HuH-7 (cell line): ENCODE data around the gene HPSE2.

Experiments
- DNase-seq: peaks from one replicate; pipeline ENCODE4 v3.0.0; 2011; ENCODE audit warnings: low spot score

The HPSE2 gene

GRCh38 chr10:98461500-98461842 lies 774.2 kb downstream of the HPSE2 start:
- no peak for DNase-seq

DNA sequence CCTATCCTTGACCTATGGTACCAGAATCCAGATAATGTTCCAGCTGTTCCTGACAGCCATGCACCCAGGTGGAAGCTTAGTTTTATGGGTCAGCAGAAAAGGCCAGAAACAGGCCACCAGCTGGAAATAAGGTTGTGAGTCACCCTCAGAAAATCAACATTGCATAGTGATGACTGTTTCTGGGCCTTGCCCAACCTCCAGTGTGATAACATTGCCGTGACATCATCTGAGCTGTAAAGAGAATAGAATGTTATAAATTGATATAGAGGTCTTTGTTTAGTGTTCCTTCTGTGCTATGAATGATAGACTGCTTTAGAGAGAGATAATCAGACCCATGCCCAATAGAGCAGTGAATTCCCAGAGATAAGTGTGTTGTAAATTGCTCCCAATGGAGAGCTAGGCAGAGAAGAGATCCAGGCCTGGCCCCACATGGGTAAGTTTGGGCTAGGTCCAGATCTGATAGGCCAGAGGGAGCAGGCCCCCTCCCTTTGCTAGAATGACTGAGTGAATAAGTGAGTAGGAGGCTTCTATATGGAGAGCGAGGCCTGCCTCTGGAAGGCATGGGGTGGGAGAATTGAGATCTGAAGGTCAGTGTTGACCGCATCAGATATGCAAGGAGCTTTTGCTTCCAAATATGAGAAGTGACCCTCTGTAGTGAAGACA lies 774.7 kb downstream of the HPSE2 start:
- peak; percentile 58 for DNase-seq

DNA sequence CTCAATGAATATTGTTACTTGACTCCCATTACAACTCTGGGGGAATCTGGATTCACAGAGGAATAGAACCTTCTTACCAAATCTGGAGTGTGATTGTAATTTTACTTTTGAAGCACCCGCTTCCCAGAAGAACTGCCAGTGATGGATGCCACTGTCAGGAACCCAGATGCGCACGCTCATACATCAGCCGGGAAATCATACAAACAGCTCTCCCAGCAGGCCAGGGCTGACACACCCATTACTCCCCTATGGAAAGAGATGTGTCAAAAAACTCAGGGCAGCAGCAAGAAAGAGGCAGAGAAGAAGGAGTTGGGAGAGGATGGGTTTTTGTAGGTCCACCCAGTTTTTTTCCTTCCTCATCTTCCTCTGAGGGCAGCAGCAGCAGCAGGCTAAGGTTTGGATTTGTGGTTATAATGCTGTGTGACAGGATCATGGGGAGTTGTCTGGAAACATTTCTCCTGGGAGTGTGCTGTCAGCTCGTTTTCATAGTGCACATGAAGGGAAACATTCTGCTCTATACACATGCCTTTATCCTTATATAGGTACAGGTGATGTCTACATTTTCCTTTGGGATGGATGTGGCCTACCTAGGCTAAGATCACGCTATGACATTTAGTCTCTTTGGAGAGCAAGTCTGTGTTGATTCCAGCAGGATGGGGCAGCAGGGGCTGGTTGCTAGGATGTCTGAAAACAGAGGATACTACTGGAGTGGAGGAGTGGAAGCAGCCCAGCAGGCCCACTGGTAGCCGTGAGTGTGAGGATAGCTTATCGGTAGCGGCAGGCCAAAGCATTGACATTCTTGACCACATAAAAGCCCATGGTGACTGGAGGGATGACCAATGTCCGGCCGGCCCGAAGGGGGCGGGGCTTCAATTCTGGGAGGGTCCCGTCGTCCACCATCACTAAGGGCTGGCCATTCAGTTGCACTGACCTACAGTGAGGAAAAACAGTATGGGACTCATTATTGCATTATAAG lies 776.6 kb downstream of the HPSE2 start:
- DNase-seq: no peak

DNA sequence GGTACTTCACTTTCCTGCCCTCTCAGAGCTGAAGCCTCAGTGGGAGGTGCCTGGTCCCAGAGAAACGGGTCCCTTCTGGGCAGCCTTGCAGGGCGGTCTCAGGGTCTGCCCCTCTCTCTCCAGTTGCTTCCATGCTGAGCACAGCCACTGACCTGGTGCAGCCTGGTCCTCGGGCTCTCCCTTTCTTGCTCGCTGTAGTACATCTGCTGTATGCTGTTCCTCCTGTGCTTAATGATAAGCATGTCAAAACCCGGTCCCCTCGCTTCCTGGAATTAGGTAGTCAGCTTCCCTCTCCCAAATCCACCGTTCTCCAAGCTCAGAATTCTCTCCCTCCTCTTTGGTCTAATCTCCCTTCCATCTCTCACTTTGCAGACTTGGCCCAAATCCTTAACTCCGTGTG lies 777.9 kb downstream of the HPSE2 start:
- no peak for DNase-seq

- no peak for DNase-seq
These were observed 778.8 kb downstream of the HPSE2 start for GRCh38 chr10:98456686-98457482.

DNA sequence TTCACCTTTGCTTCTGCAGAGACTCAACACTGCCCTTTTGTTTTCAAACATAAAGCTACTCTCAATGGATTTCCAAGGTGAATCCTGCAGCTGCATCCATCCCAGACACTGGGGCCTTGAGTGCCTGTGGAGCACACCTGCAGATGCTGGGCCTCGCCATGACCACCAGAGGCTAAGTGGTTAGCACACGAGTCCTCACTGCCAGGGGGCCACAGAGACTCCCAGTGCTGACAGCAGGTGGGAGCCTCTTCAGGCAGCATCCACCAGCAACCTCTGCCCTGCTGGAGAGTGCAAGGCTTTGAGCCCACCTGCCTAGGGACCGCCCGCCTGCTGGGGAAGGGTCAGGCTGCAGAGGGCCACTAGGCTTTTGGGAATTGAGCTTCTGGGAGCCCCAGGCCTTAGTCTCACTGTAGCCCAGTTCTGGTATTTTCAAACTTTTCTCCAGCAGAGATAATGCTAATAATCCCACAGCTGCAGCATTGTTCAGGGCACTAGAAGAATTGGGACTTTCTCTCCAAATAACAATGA lies 779.5 kb downstream of the HPSE2 start:
- DNase-seq: no peak

- no peak for DNase-seq
These were observed 781.9 kb downstream of the HPSE2 start for GRCh38 chr10:98453729-98454128.

DNA sequence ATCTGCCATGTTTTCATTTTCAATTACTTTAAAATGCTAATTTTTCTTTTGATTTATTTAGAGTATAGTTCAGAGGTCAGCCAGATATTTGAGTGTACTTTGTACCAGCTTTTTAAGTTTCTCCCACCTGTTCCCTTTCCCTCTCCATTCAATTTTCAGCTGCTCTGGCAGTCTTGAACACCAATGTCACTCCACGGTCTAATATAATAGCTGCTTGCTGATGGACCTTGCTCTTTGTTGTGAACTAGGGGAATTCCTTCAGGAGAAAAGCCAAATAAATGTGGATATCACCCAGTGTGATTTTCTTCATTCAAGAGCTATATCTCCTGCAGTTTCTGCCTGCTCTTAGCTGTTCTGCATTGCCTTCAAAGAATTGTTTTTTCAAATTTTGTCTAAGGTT lies 785.0 kb downstream of the HPSE2 start:
- peak; percentile 29 for DNase-seq

- DNase-seq: no peak
These were observed 786.4 kb downstream of the HPSE2 start for GRCh38 chr10:98449287-98449686.

DNA sequence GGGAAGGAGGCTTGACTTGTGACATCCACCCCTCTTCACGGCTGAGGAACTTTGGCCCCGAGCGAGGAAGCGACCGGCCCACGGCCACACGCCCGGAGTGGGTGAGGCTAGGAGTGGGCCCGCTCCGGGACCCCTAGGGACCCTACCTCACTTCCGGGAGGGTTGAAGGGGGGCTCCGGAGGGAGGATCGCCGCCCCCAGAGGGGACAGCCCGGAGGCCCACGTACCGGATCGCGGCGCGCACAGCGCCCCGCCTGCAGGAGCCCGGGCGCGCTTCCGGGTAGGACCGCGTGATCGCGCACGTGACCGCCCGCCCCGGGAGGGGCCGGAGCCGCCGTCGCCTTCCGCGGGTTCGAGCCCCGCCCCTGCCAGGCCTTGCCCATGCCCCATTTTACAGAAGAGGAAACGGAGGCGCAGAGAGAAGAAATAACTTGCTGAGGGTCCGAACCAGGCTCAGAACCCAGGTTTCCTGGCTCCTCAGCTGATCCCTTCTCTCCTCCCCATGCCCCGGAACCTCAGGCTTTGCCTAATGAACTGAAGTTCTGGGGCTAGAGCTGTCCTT lies 788.9 kb downstream of the HPSE2 start, which contains the start of gene HPS1:
Gene HPS1 (minus strand): TSS at position 275 of the 561 bp plus-strand sequence. CDS start 3,695 bp downstream, outside the sequence.
- peak; percentile 77 for DNase-seq

DNA sequence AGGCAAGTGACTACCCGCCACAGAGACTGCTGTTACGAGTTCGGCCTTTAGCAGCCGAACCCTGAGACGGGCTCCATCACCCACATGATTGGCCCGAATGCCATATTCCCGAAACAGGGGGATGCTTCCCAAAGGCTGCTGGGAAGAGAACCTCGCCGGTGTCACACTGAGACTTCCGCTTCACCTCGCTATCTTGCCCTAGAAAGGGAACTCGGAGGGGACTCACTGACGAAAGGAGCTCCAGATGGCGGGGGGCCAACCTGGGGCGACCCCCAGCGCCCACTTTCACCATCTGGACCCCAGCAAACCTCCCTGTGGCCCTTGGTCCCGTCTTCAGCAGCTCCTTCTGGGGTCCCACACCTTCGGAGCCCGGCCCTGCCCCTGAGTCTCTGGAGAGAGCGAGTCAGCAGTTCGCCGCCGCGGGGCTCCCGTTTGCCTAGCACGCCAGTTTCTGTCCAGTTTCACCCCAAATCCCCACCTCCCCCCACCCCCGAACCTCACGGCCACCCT lies 789.4 kb downstream of the HPSE2 start:
- peak; percentile 37 for DNase-seq

DNA sequence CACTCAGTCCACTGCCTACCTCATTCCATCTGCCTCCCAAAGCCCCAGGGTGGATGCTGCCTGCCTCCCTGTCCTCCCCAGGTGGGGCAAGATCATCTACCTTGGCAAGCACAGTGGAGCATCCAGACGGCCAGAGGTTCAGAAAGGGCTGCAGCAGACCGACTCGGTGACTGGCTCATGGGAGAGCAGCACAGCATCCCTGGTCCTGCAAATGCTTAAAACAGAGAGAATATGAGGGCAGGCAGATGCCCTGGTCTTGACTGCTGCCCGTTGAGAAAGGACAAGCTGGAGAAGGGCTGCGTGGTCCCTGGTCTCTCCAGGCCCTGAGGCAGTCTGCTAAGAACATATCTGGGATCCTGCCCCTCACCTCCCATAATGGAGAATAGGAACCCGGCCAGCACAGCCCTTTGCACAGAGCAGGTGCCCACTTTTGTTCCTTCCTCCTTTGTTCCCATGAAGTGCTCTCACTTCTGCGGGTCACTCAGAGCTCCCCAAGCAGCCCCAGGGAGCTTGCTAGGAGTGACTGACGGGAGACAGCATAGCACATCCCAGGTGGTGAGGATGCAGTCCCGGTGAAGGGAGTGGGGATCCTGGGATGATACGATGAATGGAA lies 790.3 kb downstream of the HPSE2 start:
- no peak for DNase-seq

DNA sequence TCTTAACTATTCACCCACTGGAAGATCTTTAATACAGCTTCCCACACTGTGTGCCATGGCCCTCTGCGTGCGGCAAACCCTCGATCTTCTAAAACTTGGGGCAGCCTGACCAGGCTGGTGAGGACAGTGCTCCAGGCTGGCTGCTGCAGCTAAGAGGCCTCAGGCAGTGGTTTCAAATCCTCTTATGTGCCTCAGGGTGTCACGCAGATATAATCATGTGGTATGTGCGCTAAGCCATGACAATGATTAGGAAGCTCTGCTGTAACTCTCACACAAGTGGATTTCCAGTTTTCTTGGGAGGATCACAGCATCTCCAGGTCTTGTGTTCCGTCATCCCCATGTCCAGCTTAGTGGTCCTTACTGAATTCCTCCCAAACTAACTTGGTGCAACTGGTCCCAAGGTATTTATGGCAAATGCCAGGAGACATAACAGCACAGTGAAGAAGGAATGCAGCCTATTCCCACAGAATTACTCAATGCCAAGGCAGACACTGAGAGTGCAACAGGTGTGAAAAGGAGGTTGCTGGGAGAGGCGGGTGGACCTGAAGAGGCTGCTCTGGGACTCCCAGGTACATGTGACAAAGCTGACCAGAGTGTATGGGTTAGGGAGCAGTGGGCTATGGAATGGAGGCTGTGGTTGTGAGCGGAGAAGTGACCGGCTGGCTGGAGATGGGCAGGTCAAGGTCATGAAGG lies 791.2 kb downstream of the HPSE2 start:
- DNase-seq: no peak

- DNase-seq: no peak
These were observed 796.9 kb downstream of the HPSE2 start for GRCh38 chr10:98438715-98439114.

GRCh38 chr10:98436704-98437103 lies 798.9 kb downstream of the HPSE2 start:
- DNase-seq: no peak

GRCh38 chr10:98435178-98435577 lies 800.5 kb downstream of the HPSE2 start:
- no peak for DNase-seq

DNA sequence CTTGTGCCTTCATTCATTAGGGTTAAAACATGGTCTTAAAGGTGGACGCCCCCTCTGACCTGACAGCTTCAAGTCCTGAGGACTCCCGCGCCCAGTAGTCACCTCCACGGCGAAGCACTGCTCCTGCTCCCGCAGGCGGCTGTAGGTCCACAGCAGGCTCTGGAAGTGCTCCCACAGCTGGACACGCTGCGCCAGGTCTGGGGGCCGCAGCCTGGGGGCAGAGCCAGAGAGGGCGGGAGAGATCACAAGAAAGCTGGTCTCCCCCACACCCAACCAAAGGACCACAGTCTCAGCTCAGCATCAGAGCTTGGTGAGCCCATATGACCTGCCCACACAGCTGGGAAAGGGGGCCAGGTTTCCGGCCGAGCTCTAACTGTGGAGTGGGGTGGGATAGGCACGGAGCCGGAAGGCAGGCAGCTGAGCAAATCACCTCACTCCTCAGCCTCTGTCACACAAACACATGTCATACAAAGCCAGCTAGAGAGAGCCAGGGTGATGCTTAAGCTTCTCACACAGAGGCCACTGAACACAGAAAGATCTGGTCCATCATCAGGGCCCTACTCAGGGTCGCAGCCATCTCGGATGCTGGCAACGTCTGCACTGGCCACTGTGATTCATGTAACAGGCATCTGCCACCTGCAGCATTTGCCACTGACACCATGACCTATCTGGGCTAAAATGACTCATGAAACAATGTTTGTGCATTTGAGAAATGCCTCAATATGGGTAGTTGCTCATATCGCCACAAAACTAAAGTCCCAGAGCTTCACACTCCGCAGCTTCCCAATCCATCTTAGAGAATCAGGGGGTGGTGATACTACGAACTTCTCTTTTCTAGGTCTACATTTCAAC lies 801.5 kb downstream of the HPSE2 start:
- no peak for DNase-seq

- no peak for DNase-seq
These were observed 802.3 kb downstream of the HPSE2 start for GRCh38 chr10:98433371-98433770.

- DNase-seq: no peak
These were observed 803.3 kb downstream of the HPSE2 start for GRCh38 chr10:98432330-98432729.

- no peak for DNase-seq
These were observed 804.6 kb downstream of the HPSE2 start for GRCh38 chr10:98431016-98431415.
